Renal pelvis (tissue), 4 donors: Measurements from ENCODE around the gene CUTC. TPM values are rescaled to one million over a fixed set of nuclear protein-coding genes. Genes with fewer than 3 reads are reported as not detected.
"Not testable (repeated sequence)": the region's sequence is repeated elsewhere in the genome, so short reads cannot be mapped to it uniquely, and the experiment has no call there.

Experiments
- DNase-seq: peaks from one replicate; pipeline ENCODE4 v3.0.0-alpha.2; 2013
- polyA plus RNA-seq, 3 donors: library from polyadenylated mRNA; unstranded; fragments of 120-200 nt; gene quantifications; one replicate each; pipeline ENCODE4 v1.2.1, GENCODE V29; 2013; ENCODE audit not compliant: insufficient read length in 3 of 3

The CUTC gene
- polyA plus RNA-seq, 3 donors = 23.6 to 28.6 (median 25.2) TPM

GRCh38 chr10:99733366-99733765 lies 1.3 kb downstream of the CUTC start:
- DNase-seq = no peak

GRCh38 chr10:99734111-99734510 lies 2.1 kb downstream of the CUTC start:
- not testable (repeated sequence) for DNase-seq

- DNase-seq = no peak
Observed at GRCh38 chr10:99740260-99740659, 8.2 kb downstream of the CUTC start.

- no peak for DNase-seq
Observed at GRCh38 chr10:99740933-99741559, 9.0 kb downstream of the CUTC start.

- DNase-seq = no peak
Observed at GRCh38 chr10:99742254-99742653, 10.2 kb downstream of the CUTC start.

GRCh38 chr10:99742701-99743100 lies 10.7 kb downstream of the CUTC start:
- no peak for DNase-seq

- DNase-seq = no peak
Observed at GRCh38 chr10:99743841-99744240, 11.8 kb downstream of the CUTC start.

- not testable (repeated sequence) for DNase-seq
Observed at GRCh38 chr10:99746166-99746565, 14.1 kb downstream of the CUTC start.

- DNase-seq = no peak
Observed at GRCh38 chr10:99748823-99749451, 16.9 kb downstream of the CUTC start.

GRCh38 chr10:99750641-99751040 lies 18.6 kb downstream of the CUTC start:
- DNase-seq = no peak

GRCh38 chr10:99754670-99755069 lies 22.6 kb downstream of the CUTC start:
- DNase-seq = no peak

GRCh38 chr10:99756159-99756558 lies 24.1 kb downstream of the CUTC start:
- no peak for DNase-seq

- peak; percentile 42 for DNase-seq
Observed at GRCh38 chr10:99758211-99758891, 26.3 kb downstream of the CUTC start.

GRCh38 chr10:99760321-99760720 lies 28.3 kb downstream of the CUTC start:
- DNase-seq = no peak

GRCh38 chr10:99761365-99761764 lies 29.3 kb downstream of the CUTC start:
- no peak for DNase-seq

GRCh38 chr10:99765672-99766301 lies 33.8 kb downstream of the CUTC start:
- no peak for DNase-seq

GRCh38 chr10:99766302-99766681 lies 34.3 kb downstream of the CUTC start:
- DNase-seq = no peak

GRCh38 chr10:99767901-99768300 lies 35.9 kb downstream of the CUTC start:
- DNase-seq = no peak

GRCh38 chr10:99768556-99768955 lies 36.5 kb downstream of the CUTC start:
- no peak for DNase-seq

GRCh38 chr10:99769706-99770105 lies 37.7 kb downstream of the CUTC start:
- no peak for DNase-seq

- no peak for DNase-seq
Observed at GRCh38 chr10:99770408-99771045, 38.5 kb downstream of the CUTC start.

GRCh38 chr10:99775850-99776249 lies 43.8 kb downstream of the CUTC start:
- DNase-seq = no peak
